Mesenchymal stem cell (in vitro differentiated cells and primary cell): Measurements from ENCODE around the gene C1orf87.

Source experiments
- DNase-seq: peaks from one replicate; pipeline ENCODE4 v3.0.0-alpha.2; 2013
- H2AFZ ChIP-seq: one replicate; pipeline ENCODE4 v1.6.1; 2013; ENCODE audit warnings: low read depth, mild to moderate bottlenecking, control low read depth, inconsistent platforms, low read length, moderate library complexity
- H2AK5ac ChIP-seq: 2 replicates; pipeline ENCODE4 v1.6.1; 2013; ENCODE audit warnings: low read length, moderate library complexity, mild to moderate bottlenecking, inconsistent platforms; ENCODE audit not compliant: severe bottlenecking
- H2BK120ac ChIP-seq: one replicate; pipeline ENCODE4 v1.6.1; 2013; ENCODE audit warnings: low read depth, mild to moderate bottlenecking, inconsistent platforms, low read length, moderate library complexity
- H2BK12ac ChIP-seq, 2 experiments: one replicate each; pipeline ENCODE4 v1.6.1; 2013; ENCODE audit warnings: inconsistent platforms in 2 of 2, low read length in 2 of 2, mild to moderate bottlenecking in 2 of 2, moderate library complexity in 2 of 2, control low read depth in 1 of 2
- H2BK15ac ChIP-seq: one replicate; pipeline ENCODE4 v1.6.1; 2013; ENCODE audit warnings: mild to moderate bottlenecking, low read depth, inconsistent platforms; ENCODE audit not compliant: poor library complexity, severe bottlenecking
- H2BK5ac ChIP-seq: 2 replicates; pipeline ENCODE4 v1.6.1; 2013; ENCODE audit warnings: low read depth, mild to moderate bottlenecking, low read length, control low read depth, inconsistent platforms; ENCODE audit not compliant: poor library complexity, severe bottlenecking
- H3K14ac ChIP-seq, 2 experiments: one replicate each; pipeline ENCODE4 v1.6.1; 2013; ENCODE audit warnings: inconsistent platforms in 2 of 2, low read length in 2 of 2, control low read depth in 1 of 2, mild to moderate bottlenecking in 1 of 2, moderate library complexity in 1 of 2
- H3K18ac ChIP-seq, 2 experiments: one replicate each; pipeline ENCODE4 v1.6.1; 2013; ENCODE audit warnings: inconsistent platforms in 2 of 2, low read length in 2 of 2, control low read depth in 1 of 2, low read depth in 1 of 2, mild to moderate bottlenecking in 1 of 2
- H3K23ac ChIP-seq, 2 experiments: one replicate each; pipeline ENCODE4 v1.6.1; 2013; ENCODE audit warnings: inconsistent platforms in 2 of 2, low read length in 2 of 2, mild to moderate bottlenecking in 2 of 2, moderate library complexity in 2 of 2, control low read depth in 1 of 2
- H3K27ac ChIP-seq: 2 replicates; pipeline ENCODE4 v1.5.1; 2013; ENCODE audit warnings: mild to moderate bottlenecking, moderate library complexity, low read length, control low read depth, inconsistent platforms; ENCODE audit not compliant: poor library complexity, severe bottlenecking
- H3K27me3 ChIP-seq, 2 experiments: 2 replicates each; pipeline versions ENCODE4 v1.6.1 to v1.7.0; 2013; ENCODE audit warnings: low read length in 2 of 2, mild to moderate bottlenecking in 2 of 2, moderate library complexity in 2 of 2, control low read depth in 1 of 2, inconsistent platforms in 1 of 2; ENCODE audit not compliant: control insufficient read depth in 1 of 2, insufficient read depth in 1 of 2
- H3K36me3 ChIP-seq, 2 experiments: 2 replicates each; pipeline versions ENCODE4 v1.6.1 to v1.7.0; 2013; ENCODE audit warnings: low read length in 2 of 2, control low read depth in 1 of 2, inconsistent platforms in 1 of 2, low read depth in 1 of 2, mild to moderate bottlenecking in 1 of 2; ENCODE audit not compliant: insufficient read depth in 2 of 2, control insufficient read depth in 1 of 2
- H3K4ac ChIP-seq, 2 experiments: one replicate each; pipeline ENCODE4 v1.6.1; 2013; ENCODE audit warnings: inconsistent platforms in 2 of 2, low read length in 2 of 2, mild to moderate bottlenecking in 2 of 2, moderate library complexity in 2 of 2, control low read depth in 1 of 2, low read depth in 1 of 2
- H3K4me1 ChIP-seq: 2 replicates; pipeline ENCODE4 v1.6.1; 2013; ENCODE audit warnings: low read depth, low read length, control low read depth; ENCODE audit not compliant: control insufficient read depth, insufficient read depth
- H3K4me2 ChIP-seq: 2 replicates; pipeline ENCODE4 v1.6.1; 2013; ENCODE audit warnings: low read length, mild to moderate bottlenecking, inconsistent platforms; ENCODE audit not compliant: poor library complexity, severe bottlenecking
- H3K4me3 ChIP-seq, 2 experiments: 2 replicates each; pipeline versions ENCODE4 v1.5.1 to v1.7.0; 2013; ENCODE audit warnings: low read length in 2 of 2, mild to moderate bottlenecking in 2 of 2, control low read depth in 1 of 2, low read depth in 1 of 2; ENCODE audit not compliant: insufficient read depth in 1 of 2
- H3K79me1 ChIP-seq: replicated peaks from 2 replicates; pipeline ENCODE4 v1.6.1; 2013; ENCODE audit warnings: mild to moderate bottlenecking, control low read depth, low read length, inconsistent platforms; ENCODE audit not compliant: poor library complexity, severe bottlenecking
- H3K9ac ChIP-seq: 2 replicates; pipeline ENCODE4 v1.7.0; 2013; ENCODE audit warnings: mild to moderate bottlenecking, low read length, moderate library complexity
- H3K9me3 ChIP-seq: 2 replicates; pipeline ENCODE4 v1.7.0; 2013; ENCODE audit warnings: mild to moderate bottlenecking, low read length; ENCODE audit not compliant: control insufficient read depth
- H4K8ac ChIP-seq: one replicate; pipeline ENCODE4 v1.6.1; 2013; ENCODE audit warnings: inconsistent platforms, mild to moderate bottlenecking, low read length, moderate library complexity
- H4K91ac ChIP-seq: one replicate; pipeline ENCODE4 v1.6.1; 2013; ENCODE audit warnings: mild to moderate bottlenecking, low read length, inconsistent platforms
- WGBS: methylation state at CpG from one replicate; pipeline ENCODE4 v1.1.7; 2013; ENCODE audit warnings: mixed read lengths; 5-methylcytosine and 5-hydroxymethylcytosine counted together

The C1orf87 gene

DNA sequence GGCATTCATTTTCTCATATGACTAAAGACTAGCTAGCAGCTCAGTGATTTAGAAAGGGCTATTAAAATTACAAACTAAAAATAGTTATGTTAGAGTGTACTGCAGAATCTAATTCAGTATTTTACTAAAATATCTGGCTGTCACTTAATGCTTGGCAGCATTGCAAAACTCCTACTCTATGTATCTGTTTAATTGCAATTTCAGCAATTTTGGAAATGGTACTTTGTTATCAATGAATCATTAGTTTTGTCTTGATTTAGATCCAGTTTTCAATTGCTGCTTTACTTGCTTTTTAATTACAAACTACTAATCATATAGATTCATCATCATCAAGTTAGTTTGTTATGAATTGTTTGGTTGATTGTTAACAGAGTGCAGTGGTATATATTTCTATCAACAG lies 19.2 kb downstream of the C1orf87 start:
- H3K23ac ChIP-seq: no peak overlapping the region

DNA sequence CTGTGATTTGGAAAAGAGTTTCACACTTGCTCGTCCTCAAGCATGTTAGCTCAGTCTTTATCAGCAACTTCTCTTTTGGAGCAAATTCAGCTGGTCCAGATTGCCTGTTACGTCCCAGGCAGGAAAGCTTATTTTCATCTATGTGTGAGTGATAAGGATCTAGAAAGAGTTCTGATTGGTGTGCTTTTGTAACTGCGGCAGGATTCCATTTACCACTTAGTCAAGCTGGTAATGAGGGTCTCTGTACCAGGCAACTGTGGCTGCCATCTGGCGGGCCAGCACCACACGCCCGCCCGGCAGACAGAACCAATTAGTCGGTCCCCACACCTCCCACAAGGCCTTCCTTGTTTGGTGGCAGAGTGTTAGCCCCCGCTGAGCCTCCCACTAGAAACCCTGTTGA lies 21.0 kb downstream of the C1orf87 start:
- Histone ChIP-seq H3K14ac (no peak overlapping the region), H3K36me3 (no peaks in the 10 kb centered on the region), H2BK15ac (no peak overlapping the region), H2BK12ac (no peak overlapping the region), H3K4me2 (no peak overlapping the region), H3K79me1 (no peaks in the 10 kb centered on the region), H2BK120ac (no peak overlapping the region), H3K9ac (no peak overlapping the region), H3K27me3 (no peaks in the 10 kb centered on the region), H4K91ac (no peak overlapping the region), H3K18ac (no peak overlapping the region), H3K4me1 (no peaks in the 10 kb centered on the region), H3K9me3 (peaks cover 5% of the 10 kb centered on the region), H2BK5ac (no peak overlapping the region), H2AFZ (no peak overlapping the region), H3K27ac (no peak overlapping the region), H3K23ac (no peak overlapping the region), H4K8ac (no peak overlapping the region), H3K4me3 (no peak overlapping the region), H2AK5ac (no peak overlapping the region), H3K4ac (no peak overlapping the region)
- WGBS: 18% methylated on average over 9 of the region's 9 CpGs
- peak; percentile 3 for DNase-seq

More for the DNA sequence above, 19.2 kb downstream of the C1orf87 start:
- no peaks in the 10 kb centered on the region for H3K36me3 ChIP-seq
- H2BK5ac ChIP-seq: no peak overlapping the region
- no peak overlapping the region for H3K27ac ChIP-seq
- H3K4me1 ChIP-seq: no peaks in the 10 kb centered on the region
- no peak overlapping the region for H2AK5ac ChIP-seq
- H3K4ac ChIP-seq: no peak overlapping the region
- H3K9me3 ChIP-seq: peaks cover 3% of the 10 kb centered on the region
- H2AFZ ChIP-seq: no peak overlapping the region
- no peak overlapping the region for H2BK12ac ChIP-seq
- H3K14ac ChIP-seq: no peak overlapping the region
- no peak overlapping the region for H3K4me3 ChIP-seq
- no peak overlapping the region for H4K8ac ChIP-seq
- H3K4me2 ChIP-seq: no peak overlapping the region
- no peaks in the 10 kb centered on the region for H3K79me1 ChIP-seq
- no peak overlapping the region for H3K18ac ChIP-seq
- H3K9ac ChIP-seq: no peak overlapping the region
- no peak for DNase-seq
- no peak overlapping the region for H4K91ac ChIP-seq
- no peak overlapping the region for H2BK120ac ChIP-seq
- no peaks in the 10 kb centered on the region for H3K27me3 ChIP-seq
- H2BK15ac ChIP-seq: no peak overlapping the region

DNA sequence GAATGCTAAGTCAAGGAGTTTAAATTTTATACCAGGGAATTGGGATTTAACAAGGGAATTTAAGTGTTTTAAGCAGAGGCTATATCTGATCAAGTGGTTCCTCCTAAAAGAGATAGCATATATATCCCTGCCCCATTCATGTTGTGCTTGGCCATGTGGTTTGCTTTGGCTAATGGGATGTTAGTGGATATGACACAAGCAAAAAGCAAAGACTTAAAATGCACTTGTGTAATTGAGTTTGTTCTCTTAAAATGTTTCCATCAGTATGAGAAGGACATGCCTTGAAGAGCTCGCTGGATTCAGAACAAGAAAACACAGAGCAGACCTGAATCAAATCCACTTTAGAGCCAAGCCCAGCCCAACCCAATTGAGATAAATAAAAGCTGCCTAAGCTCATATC lies 22.4 kb downstream of the C1orf87 start:
- Histone ChIP-seq H2BK12ac (no peak overlapping the region), H4K91ac (no peak overlapping the region), H3K36me3 (no peaks in the 10 kb centered on the region), H3K79me1 (no peaks in the 10 kb centered on the region), H3K4me1 (no peaks in the 10 kb centered on the region), H3K18ac (no peak overlapping the region), H3K14ac (no peak overlapping the region), H3K27ac (no peak overlapping the region), H3K4me2 (no peak overlapping the region), H3K9me3 (peaks cover 5% of the 10 kb centered on the region), H2BK15ac (no peak overlapping the region), H2BK120ac (no peak overlapping the region), H2AK5ac (no peak overlapping the region), H3K4me3 (no peak overlapping the region), H3K23ac (no peak overlapping the region), H3K27me3 (no peaks in the 10 kb centered on the region), H4K8ac (no peak overlapping the region), H2AFZ (no peak overlapping the region), H3K9ac (no peak overlapping the region), H2BK5ac (no peak overlapping the region), H3K4ac (no peak overlapping the region)
- no CpG with 5 or more reads among the region's 1 CpG for WGBS
- DNase-seq: no peak

DNA sequence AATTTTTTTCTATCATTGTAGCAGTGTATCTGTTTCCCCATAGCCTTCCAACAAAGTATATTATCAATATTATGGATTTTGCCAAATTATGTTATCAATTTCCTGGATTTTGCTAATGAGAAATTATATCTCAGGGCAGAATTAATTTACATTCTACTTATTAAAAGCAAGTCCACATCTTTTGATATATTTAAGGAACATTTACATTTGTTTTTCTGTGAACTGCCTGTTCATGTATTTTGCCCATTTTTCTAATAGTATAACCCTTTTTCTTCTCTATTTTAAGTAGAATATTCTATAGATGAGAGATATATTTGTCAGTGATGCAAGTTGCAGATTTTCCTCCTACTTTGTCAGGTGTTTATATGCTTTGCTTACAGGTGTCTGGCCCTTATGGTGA lies 24.4 kb downstream of the C1orf87 start:
- Histone ChIP-seq H2BK5ac (no peak overlapping the region), H3K4me2 (no peak overlapping the region), H3K27me3 (no peaks in the 10 kb centered on the region), H4K91ac (no peak overlapping the region), H3K14ac (no peak overlapping the region), H3K27ac (no peak overlapping the region), H3K9ac (no peak overlapping the region), H2BK120ac (no peak overlapping the region), H2AK5ac (no peak overlapping the region), H3K23ac (no peak overlapping the region), H4K8ac (no peak overlapping the region), H2BK12ac (no peak overlapping the region), H3K4ac (no peak overlapping the region), H3K18ac (no peak overlapping the region), H3K79me1 (no peaks in the 10 kb centered on the region), H2AFZ (no peak overlapping the region), H3K4me1 (no peaks in the 10 kb centered on the region), H3K9me3 (peaks cover 5% of the 10 kb centered on the region), H2BK15ac (no peak overlapping the region), H3K4me3 (no peak overlapping the region), H3K36me3 (no peaks in the 10 kb centered on the region)
- no peak for DNase-seq
